ENCODE results near the gene ABCA4.

DNA sequence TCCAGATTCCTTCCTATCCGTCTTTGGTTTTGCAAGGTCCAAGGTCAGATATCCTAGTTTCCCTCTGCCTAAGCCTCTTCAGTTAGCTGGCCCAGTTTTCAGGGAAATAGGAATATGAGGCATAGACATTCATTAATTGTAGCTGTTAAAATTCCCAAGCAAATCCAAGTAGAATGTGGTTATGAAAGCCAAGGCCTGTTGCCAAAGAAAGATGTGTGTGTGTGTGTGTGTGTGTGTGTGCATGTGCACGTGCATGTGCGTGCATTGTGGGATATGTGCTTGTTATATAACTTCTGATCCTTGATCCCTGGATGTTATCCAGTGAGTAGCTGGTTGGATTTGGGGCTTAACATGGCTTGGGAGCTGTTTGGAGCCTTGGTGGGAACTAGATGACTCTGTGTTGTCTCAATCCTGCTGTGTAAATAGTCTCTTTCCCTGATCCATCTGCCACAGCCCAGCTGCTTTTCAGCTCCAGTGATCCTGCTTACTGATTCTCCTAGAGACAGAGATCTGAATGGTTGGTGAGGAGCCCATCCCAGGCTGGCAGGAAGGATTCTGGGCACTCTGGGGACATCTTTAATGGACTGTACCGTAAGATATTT, 141.1 kb downstream of the ABCA4 start:
- TF ChIP-seq EZH2phosphoT487 (IDR thresholded peaks at IDR 0.05; ENCODE audit: borderline replicate concordance) (no peak), YY1 (IDR thresholded peaks at IDR 0.05; ENCODE audit: extremely low read depth, insufficient replicate concordance, low read depth, low read length) (no peak), POLR2A (IDR thresholded peaks at IDR 0.05; ENCODE audit: borderline replicate concordance, extremely low read depth, insufficient read depth, insufficient read length) (no peak), FOSL1 (IDR thresholded peaks at IDR 0.05; ENCODE audit: low read depth) (no peak), REST (IDR thresholded peaks at IDR 0.05; ENCODE audit: low read depth) (no peak), CEBPB (IDR thresholded peaks at IDR 0.05; ENCODE audit: low read depth) (no peak), ELF1 (IDR thresholded peaks at IDR 0.05; ENCODE audit: borderline replicate concordance, low read depth) (no peak), ZNF274 (IDR thresholded peaks at IDR 0.05; ENCODE audit: low read depth, low read length) (no peak), MAX (IDR thresholded peaks at IDR 0.05) (no peak), RAD21 (IDR thresholded peaks at IDR 0.05; ENCODE audit: low read depth) (no peak)
- TF ChIP-seq, protein P1, sequence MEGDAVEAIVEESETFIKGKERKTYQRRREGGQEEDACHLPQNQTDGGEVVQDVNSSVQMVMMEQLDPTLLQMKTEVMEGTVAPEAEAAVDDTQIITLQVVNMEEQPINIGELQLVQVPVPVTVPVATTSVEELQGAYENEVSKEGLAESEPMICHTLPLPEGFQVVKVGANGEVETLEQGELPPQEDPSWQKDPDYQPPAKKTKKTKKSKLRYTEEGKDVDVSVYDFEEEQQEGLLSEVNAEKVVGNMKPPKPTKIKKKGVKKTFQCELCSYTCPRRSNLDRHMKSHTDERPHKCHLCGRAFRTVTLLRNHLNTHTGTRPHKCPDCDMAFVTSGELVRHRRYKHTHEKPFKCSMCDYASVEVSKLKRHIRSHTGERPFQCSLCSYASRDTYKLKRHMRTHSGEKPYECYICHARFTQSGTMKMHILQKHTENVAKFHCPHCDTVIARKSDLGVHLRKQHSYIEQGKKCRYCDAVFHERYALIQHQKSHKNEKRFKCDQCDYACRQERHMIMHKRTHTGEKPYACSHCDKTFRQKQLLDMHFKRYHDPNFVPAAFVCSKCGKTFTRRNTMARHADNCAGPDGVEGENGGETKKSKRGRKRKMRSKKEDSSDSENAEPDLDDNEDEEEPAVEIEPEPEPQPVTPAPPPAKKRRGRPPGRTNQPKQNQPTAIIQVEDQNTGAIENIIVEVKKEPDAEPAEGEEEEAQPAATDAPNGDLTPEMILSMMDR (IDR thresholded peaks at IDR 0.05 in 2 of 3, conservative IDR thresholded peaks at IDR 0.05 in 1 of 3; ENCODE audit: borderline replicate concordance in 1 of 3, insufficient read depth in 1 of 3, low read depth in 2 of 3, low read length in 2 of 3) = no peak
